Measurements from ENCODE around the gene NDUFA6. TPM values are rescaled to one million over a fixed set of nuclear protein-coding genes. Genes with fewer than 3 reads are reported as not detected.

The NDUFA6 gene
- total and polyA plus RNA-seq, 2 of the 13 experiments (the other 11 are each of a cell fraction or from before 2014, with no cell fraction given), result 68.5 to 87.8 TPM

DNA sequence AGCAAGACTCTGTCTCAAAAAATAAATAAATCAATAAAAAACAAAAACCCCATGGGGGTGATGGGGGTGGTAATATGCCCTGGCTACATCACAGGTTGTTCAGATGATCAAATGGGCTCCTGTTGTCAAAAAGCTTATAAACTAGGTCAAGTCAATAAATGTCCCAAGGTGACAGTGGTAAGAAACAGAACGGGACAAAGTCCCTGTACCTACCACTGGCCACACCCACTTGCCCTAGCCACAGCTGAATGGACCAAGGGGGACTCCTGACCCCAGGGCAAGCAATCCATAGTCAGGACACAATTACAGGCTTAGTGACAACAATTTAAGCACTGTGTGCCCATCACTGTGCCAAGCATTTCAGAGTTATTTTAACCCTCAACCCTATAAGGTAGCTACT lies 25.9 kb downstream of the NDUFA6 start (continued):
- TF ChIP-seq THAP11 (CRISPR knock-in tag; IDR thresholded peaks at IDR 0.05), result no peak
- TF ChIP-seq IRF2 (CRISPR knock-in tag; IDR thresholded peaks at IDR 0.05), result no peak
- no peak for TF ChIP-seq ISX (CRISPR knock-in tag; conservative IDR thresholded peaks at IDR 0.05)
- TF ChIP-seq ARID4A (CRISPR knock-in tag; IDR thresholded peaks at IDR 0.05; ENCODE audit: borderline replicate concordance), result no peak
- TF ChIP-seq, protein P1, sequence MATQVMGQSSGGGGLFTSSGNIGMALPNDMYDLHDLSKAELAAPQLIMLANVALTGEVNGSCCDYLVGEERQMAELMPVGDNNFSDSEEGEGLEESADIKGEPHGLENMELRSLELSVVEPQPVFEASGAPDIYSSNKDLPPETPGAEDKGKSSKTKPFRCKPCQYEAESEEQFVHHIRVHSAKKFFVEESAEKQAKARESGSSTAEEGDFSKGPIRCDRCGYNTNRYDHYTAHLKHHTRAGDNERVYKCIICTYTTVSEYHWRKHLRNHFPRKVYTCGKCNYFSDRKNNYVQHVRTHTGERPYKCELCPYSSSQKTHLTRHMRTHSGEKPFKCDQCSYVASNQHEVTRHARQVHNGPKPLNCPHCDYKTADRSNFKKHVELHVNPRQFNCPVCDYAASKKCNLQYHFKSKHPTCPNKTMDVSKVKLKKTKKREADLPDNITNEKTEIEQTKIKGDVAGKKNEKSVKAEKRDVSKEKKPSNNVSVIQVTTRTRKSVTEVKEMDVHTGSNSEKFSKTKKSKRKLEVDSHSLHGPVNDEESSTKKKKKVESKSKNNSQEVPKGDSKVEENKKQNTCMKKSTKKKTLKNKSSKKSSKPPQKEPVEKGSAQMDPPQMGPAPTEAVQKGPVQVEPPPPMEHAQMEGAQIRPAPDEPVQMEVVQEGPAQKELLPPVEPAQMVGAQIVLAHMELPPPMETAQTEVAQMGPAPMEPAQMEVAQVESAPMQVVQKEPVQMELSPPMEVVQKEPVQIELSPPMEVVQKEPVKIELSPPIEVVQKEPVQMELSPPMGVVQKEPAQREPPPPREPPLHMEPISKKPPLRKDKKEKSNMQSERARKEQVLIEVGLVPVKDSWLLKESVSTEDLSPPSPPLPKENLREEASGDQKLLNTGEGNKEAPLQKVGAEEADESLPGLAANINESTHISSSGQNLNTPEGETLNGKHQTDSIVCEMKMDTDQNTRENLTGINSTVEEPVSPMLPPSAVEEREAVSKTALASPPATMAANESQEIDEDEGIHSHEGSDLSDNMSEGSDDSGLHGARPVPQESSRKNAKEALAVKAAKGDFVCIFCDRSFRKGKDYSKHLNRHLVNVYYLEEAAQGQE (IDR thresholded peaks at IDR 0.05; ENCODE audit: borderline replicate concordance in 1 of 2, low read depth in 1 of 2, low read length in 2 of 2), result no peak
- peak; percentile 81 for TF ChIP-seq HNF4A (CRISPR knock-in tag; IDR thresholded peaks at IDR 0.05)
- TF ChIP-seq, protein P2, sequence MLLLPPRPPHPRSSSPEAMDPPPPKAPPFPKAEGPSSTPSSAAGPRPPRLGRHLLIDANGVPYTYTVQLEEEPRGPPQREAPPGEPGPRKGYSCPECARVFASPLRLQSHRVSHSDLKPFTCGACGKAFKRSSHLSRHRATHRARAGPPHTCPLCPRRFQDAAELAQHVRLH (CRISPR knock-in tag; IDR thresholded peaks at IDR 0.05; ENCODE audit: borderline replicate concordance, low read depth), result no peak
- TF ChIP-seq ZNF292 (CRISPR knock-in tag; IDR thresholded peaks at IDR 0.05; ENCODE audit: borderline replicate concordance, low read depth), result no peak
- peak; percentile 11; the same call in 1 of the 2 replicates for TF ChIP-seq RARA (CRISPR knock-in tag; IDR thresholded peaks at IDR 0.05)
- TF ChIP-seq, protein P3, sequence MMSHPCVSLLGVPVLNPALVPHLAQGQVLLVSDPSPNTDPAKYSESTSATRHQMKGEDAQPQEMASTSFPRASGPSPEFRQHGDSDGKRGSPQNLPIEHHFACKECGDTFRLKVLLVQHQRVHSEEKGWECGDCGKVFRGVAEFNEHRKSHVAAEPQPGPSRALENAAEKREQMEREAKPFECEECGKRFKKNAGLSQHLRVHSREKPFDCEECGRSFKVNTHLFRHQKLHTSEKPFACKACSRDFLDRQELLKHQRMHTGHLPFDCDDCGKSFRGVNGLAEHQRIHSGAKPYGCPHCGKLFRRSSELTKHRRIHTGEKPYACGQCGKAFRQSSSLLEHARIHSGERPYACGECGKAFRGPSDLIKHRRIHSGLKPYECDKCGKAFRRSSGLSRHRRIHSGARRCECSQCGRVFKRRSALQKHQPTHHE (CRISPR knock-in tag; IDR thresholded peaks at IDR 0.05; ENCODE audit: borderline replicate concordance), result no peak
- no peak for TF ChIP-seq MBD4 (IDR thresholded peaks at IDR 0.05; ENCODE audit: borderline replicate concordance, low read length)
- TF ChIP-seq ZNF337 (CRISPR knock-in tag; IDR thresholded peaks at IDR 0.05; ENCODE audit: borderline replicate concordance, low read depth), result no peak
- TF ChIP-seq ZNF7 (CRISPR knock-in tag; IDR thresholded peaks at IDR 0.05), result no peak
- TF ChIP-seq ZBTB34 (CRISPR knock-in tag; IDR thresholded peaks at IDR 0.05), result no peak
- peak; percentile 63; the same call in 1 of the 2 replicates for TF ChIP-seq ZMYM2 (CRISPR knock-in tag; IDR thresholded peaks at IDR 0.05)
- TF ChIP-seq STAT5B (CRISPR knock-in tag; IDR thresholded peaks at IDR 0.05), result no peak
- TF ChIP-seq TCF7 (IDR thresholded peaks at IDR 0.05; ENCODE audit: low read depth), result no peak
- no peak for TF ChIP-seq ZNF124 (CRISPR knock-in tag; IDR thresholded peaks at IDR 0.05)
- no peak for TF ChIP-seq RARG (CRISPR knock-in tag; IDR thresholded peaks at IDR 0.05; ENCODE audit: low read depth)
- no peak for TF ChIP-seq ARNT (IDR thresholded peaks at IDR 0.05)
- no peak for TF ChIP-seq GATAD1 (CRISPR knock-in tag; IDR thresholded peaks at IDR 0.05)
- TF ChIP-seq ZNF234 (CRISPR knock-in tag; conservative IDR thresholded peaks at IDR 0.05), result no peak

All from HepG2 (cell line).